Measurements from ENCODE around the gene SRSF11. TPM values are rescaled to one million over a fixed set of nuclear protein-coding genes. Genes with fewer than 3 reads are reported as not detected.

Gene SRSF11
- total and polyA plus RNA-seq, 2 of the 8 experiments (the other 6 are each of a cell fraction or from before 2014, with no cell fraction given), result 183 to 260 TPM

DNA sequence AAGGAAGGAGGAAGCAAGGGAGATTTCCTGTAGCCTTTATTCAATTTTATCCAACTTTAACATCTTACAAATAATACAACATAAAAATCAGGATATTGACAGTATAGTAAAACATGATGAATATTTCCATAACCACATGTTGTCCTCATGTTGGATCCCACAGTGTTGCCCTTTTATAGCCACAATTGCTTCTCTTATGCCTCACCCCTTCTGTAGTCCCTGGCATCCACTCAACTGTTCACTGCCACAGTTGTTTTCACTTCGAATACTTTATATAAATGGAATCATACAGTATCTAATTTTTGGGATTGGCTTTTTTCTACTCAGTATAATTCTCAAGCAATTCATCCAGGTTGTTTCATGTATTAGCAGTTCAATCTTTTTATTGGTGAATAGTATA lies 44.8 kb downstream of the SRSF11 start:
- 83% methylated on average over 1 of the region's 1 CpG; no CpG with 5 or more reads in 1 of the 2 experiments for WGBS, 2 experiments (ENCODE audit: extremely low coverage in 1 of 2, insufficient coverage in 1 of 2, insufficient read length in 1 of 2, insufficient replicate concordance in 2 of 2, low coverage in 1 of 2, low lambda C conversion rate in 2 of 2, missing lambda C conversion rate in 1 of 2)
- FAIRE-seq (no peak), DNase-seq (ENCODE audit: low read depth in 1 of 2, low spot score in 2 of 2) (no peak)
- Histone ChIP-seq H2BK20ac (ENCODE audit: low read length) (no peak overlapping the region), H3K27ac (ENCODE audit: low read depth, low read length) (no peak overlapping the region), H3K23ac (ENCODE audit: insufficient read length) (no peak overlapping the region), H3K18ac (ENCODE audit: extremely low read depth, low read length) (no peak overlapping the region), H4K5ac (ENCODE audit: insufficient read length, low read depth, low read length) (no peak overlapping the region), H3K9ac (replicated peaks in 1 of 4; ENCODE audit: extremely low read depth in 1 of 4, low read depth in 3 of 4, low read length in 3 of 4) (no peak overlapping the region), H3K27me3 (replicated peaks in 1 of 4; ENCODE audit: control insufficient read depth in 3 of 4, extremely low read depth in 1 of 4, insufficient read depth in 3 of 4, low read length in 3 of 4) (no peaks in the 10 kb centered on the region), H3K14ac (ENCODE audit: insufficient read length) (no peak overlapping the region), H3K56ac (replicated peaks; ENCODE audit: insufficient read length, low read depth, low read length) (no peak overlapping the region), H2AFZ (ENCODE audit: low read length) (no peak overlapping the region), H3K79me2 (ENCODE audit: control insufficient read depth in 1 of 2, insufficient read depth in 2 of 2, low read length in 2 of 2) (no peaks in the 10 kb centered on the region), H2AK5ac (ENCODE audit: low read depth, low read length) (no peak overlapping the region), H3K9me3 (ENCODE audit: insufficient read depth in 2 of 2, low read depth in 1 of 2, low read length in 1 of 2) (no peaks in the 10 kb centered on the region), H3K4me2 (ENCODE audit: insufficient read depth in 1 of 2, low read depth in 2 of 2, low read length in 2 of 2) (no peak overlapping the region), H3K36me3 (ENCODE audit: control insufficient read depth in 2 of 4, insufficient read depth in 4 of 4, low read length in 3 of 4) (peaks cover 0 to 11% (median 0%) of the 10 kb centered on the region in 4 experiments; a peak in 2 of 8 replicates), H4K20me1 (replicated peaks in 1 of 2; ENCODE audit: control insufficient read depth in 1 of 2, insufficient read depth in 2 of 2, low read length in 2 of 2) (no peaks in the 10 kb centered on the region), H2BK120ac (replicated peaks; ENCODE audit: low read depth, low read length) (no peak overlapping the region), H4K91ac (replicated peaks; ENCODE audit: insufficient read length, low read length) (no peak overlapping the region), H2BK15ac (ENCODE audit: low read length) (no peak overlapping the region), H2BK5ac (ENCODE audit: low read depth, low read length) (no peak overlapping the region), H3K4me3 (ENCODE audit: extremely low read depth in 1 of 4, insufficient read depth in 2 of 4, low read depth in 3 of 4, low read length in 4 of 4) (no peak overlapping the region), H3K4me1 (replicated peaks in 1 of 4; ENCODE audit: control insufficient read depth in 3 of 4, insufficient read depth in 4 of 4, low read length in 3 of 4) (no peaks in the 10 kb centered on the region), H4K8ac (ENCODE audit: extremely low read depth, insufficient read depth, low read length) (no peak overlapping the region), H2BK12ac (ENCODE audit: low read depth, low read length) (no peak overlapping the region), H3K23me2 (ENCODE audit: low read depth, low read length) (no peaks in the 10 kb centered on the region), H3K4ac (replicated peaks; ENCODE audit: insufficient read length, low read depth, low read length) (no peak overlapping the region), H3K79me1 (ENCODE audit: low read depth, low read length) (no peaks in the 10 kb centered on the region)
- TF ChIP-seq EP300 (IDR thresholded peaks at IDR 0.05; ENCODE audit: borderline replicate concordance in 1 of 2, low read depth in 2 of 2, low read length in 2 of 2) (no peak), CBX5 (IDR thresholded peaks at IDR 0.05; ENCODE audit: low read depth, low read length) (no peak), HDAC2 (IDR thresholded peaks at IDR 0.05; ENCODE audit: borderline replicate concordance in 1 of 2, low read depth in 2 of 2, low read length in 2 of 2) (no peak), ZNF274 (IDR thresholded peaks at IDR 0.05; ENCODE audit: borderline replicate concordance, extremely low read depth, low read length) (no peak), CREB1 (IDR thresholded peaks at IDR 0.05) (no peak), SUZ12 (IDR thresholded peaks at IDR 0.05; ENCODE audit: low read length) (no peak), JUND (IDR thresholded peaks at IDR 0.05; ENCODE audit: low read length) (no peak), SP2 (IDR thresholded peaks at IDR 0.05; ENCODE audit: low read length) (no peak), SRF (IDR thresholded peaks at IDR 0.05; ENCODE audit: low read depth, low read length) (no peak), BACH1 (IDR thresholded peaks at IDR 0.05; ENCODE audit: low read length) (no peak), RAD21 (IDR thresholded peaks at IDR 0.05 in 1 of 2, conservative IDR thresholded peaks at IDR 0.05 in 1 of 2; ENCODE audit: low read depth in 2 of 2, low read length in 2 of 2) (no peak), PHF8 (conservative IDR thresholded peaks at IDR 0.05; ENCODE audit: low read depth, low read length) (no peak), CEBPB (IDR thresholded peaks at IDR 0.05; ENCODE audit: low read depth, low read length) (no peak)
- POLR2A ChIA-PET (ENCODE audit: partially characterized antibody), result no interaction called here
- CTCF ChIA-PET (ENCODE audit: partially characterized antibody), result no interaction called here
